Subcutaneous abdominal adipose tissue (tissue), 5 donors: ENCODE measurements around the gene GEMIN2.
A peak's percentile ranks its signal among the peaks of the same experiment; 100 is the strongest.
"Not testable (repeated sequence)": the region's sequence is repeated elsewhere in the genome, so short reads cannot be mapped to it uniquely, and the experiment has no call there.

Experiments used
- H3K27ac ChIP-seq: one replicate; pipeline ENCODE4 v1.7.0; 2013; ENCODE audit warnings: low read depth, mild to moderate bottlenecking, inconsistent platforms, low read length, moderate library complexity
- H3K27me3 ChIP-seq, 5 donors: one replicate each; pipeline ENCODE4 v1.7.0; 2013; ENCODE audit warnings: low read length in 5 of 5, inconsistent platforms in 1 of 5; ENCODE audit not compliant: control insufficient read depth in 5 of 5, insufficient read depth in 4 of 5
- H3K36me3 ChIP-seq, 5 donors: one replicate each; pipeline ENCODE4 v1.7.0; 2013; ENCODE audit warnings: low read length in 5 of 5; ENCODE audit not compliant: control insufficient read depth in 5 of 5, insufficient read depth in 5 of 5
- H3K4me1 ChIP-seq, 5 donors: one replicate each; pipeline ENCODE4 v1.7.0; 2013; ENCODE audit warnings: low read length in 5 of 5, mild to moderate bottlenecking in 3 of 5, moderate library complexity in 1 of 5; ENCODE audit not compliant: control insufficient read depth in 5 of 5, insufficient read depth in 5 of 5
- H3K4me3 ChIP-seq, 5 donors: one replicate each; pipeline ENCODE4 v1.7.0; 2013; ENCODE audit warnings: low read length in 5 of 5, low read depth in 1 of 5
- H3K9ac ChIP-seq, 5 donors: one replicate each; pipeline ENCODE4 v1.7.0; 2013; ENCODE audit warnings: low read length in 5 of 5, mild to moderate bottlenecking in 4 of 5, moderate library complexity in 3 of 5
- H3K9me3 ChIP-seq, 5 donors: one replicate each; pipeline ENCODE4 v1.7.0; 2013; ENCODE audit warnings: low read length in 5 of 5; ENCODE audit not compliant: control insufficient read depth in 5 of 5
- donor health status: healthy.
- donor health status: healthy.
- donor health status: healthy.
- donor health status: healthy.
- donor health status: healthy.

The GEMIN2 gene

DNA sequence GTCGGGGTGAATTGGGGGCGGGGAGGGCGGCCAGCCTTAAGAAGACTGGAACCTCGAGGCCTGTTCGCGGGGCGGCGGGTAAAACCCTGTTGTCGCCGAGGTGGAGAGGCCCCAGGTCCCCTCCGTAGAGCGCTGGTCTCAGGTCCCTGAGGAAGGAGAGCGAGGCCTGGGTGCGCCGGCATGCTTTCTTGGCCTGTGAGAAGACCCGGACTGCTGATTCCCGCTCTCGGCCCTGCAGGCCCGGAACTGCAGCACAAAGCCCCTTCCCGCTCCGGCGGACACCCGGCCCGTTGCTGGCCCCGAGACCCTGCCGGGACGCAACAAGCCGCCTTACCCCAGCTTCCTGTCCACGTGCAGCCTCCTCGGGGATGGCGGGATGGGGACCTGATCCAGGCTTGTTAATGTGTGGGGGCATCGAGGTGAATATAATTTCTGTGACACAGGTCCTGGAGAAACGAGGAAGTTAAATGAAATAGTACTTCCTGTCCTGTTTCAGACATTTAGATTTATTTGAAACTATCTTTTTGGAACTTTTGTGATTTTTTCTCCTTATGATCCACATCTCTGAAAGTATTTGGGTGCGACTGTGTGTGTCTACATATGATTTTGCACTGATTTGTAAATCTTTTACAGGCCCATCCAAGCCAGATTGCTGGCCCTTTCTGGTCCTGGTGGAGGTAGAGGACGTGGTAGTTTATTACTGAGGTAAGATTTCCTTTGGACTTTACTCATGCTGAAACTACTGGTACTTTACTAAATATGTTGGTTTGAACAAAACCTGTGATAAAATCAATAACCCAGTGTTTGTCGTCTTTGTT, 61.5 kb downstream of the GEMIN2 start:
- H3K36me3 ChIP-seq, result peaks cover 23 to 40% (median 38%) of the 10 kb centered on the region in 5 donors
- H3K4me1 ChIP-seq, result peaks cover 8 to 29% (median 22%) of the 10 kb centered on the region in 5 donors
- no peaks in the 10 kb centered on the region for H3K9me3 ChIP-seq
- H3K27me3 ChIP-seq, result no peaks in the 10 kb centered on the region
- peak overlapping the region; percentile 94 for H3K27ac ChIP-seq
- peak overlapping the region; percentile 86 to 98 (median 94) for H3K4me3 ChIP-seq
- H3K9ac ChIP-seq, result peak overlapping the region; percentile 93 to 98 (median 97)

DNA sequence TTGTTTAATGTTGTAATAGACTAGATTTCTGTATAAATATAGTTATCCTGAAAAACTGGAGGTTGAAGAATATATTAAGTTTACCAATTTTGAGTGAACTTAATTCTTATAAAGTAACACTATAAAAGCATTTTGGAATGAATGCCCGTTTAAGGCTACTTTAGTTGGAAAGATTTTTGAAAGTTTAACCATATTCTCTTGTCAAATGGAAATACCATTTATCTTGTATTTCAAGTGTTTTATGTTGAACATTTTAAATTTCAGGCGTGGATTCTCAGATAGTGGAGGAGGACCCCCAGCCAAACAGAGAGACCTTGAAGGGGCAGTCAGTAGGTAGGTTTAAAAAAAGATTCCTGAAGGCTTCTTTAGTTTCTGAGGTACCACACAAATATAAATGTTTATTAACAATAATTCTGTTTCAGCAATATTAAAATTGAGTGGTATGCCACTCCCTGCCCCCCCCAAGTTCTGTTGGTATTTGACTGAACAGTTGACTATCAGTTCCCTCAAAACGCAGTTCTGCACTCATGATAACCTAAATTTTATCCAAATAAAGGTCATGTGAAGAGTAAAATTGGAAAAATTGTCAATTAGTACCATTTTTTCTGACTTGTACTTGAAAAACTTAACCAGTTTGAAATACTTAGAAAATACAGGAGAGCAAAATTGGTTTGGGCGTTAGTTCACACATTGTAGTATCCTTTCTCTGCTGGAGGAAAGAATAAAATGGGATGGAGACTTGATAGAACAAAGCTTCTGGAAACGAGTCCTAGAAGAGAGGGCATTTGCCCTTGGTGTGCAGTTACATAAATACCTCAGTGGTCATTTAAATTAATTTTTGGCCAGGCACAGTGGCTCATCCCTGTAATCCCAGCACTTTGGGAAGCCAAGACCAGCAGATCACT, 62.4 kb downstream of the GEMIN2 start:
- H3K9me3 ChIP-seq, result no peaks in the 10 kb centered on the region
- H3K4me1 ChIP-seq, result peaks cover 5 to 25% (median 22%) of the 10 kb centered on the region in 5 donors
- no peaks in the 10 kb centered on the region for H3K27me3 ChIP-seq
- H3K4me3 ChIP-seq, result peak overlapping the region; percentile 86 to 98 (median 94)
- H3K36me3 ChIP-seq, result peaks cover 30 to 49% (median 47%) of the 10 kb centered on the region in 5 donors
- H3K9ac ChIP-seq, result peak overlapping the region; percentile 93 to 98 (median 97)
- peak overlapping the region; percentile 94 for H3K27ac ChIP-seq

DNA sequence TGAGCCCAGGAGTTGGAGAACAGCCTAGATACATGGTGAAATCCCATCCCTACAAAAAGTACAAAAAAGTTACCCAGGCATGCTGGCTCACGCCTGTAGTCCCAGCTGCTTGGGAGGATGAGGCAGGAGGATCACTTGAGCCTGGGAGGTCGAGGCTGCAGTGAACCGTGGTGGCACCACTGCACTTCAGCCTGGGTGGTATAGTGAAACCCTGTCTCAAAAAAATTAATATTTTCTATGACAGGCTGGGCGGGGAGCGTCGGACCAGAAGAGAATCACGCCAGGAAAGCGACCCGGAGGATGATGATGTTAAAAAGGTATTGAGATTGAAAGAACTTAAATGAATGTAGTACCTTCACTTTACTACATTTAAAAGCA, 63.0 kb downstream of the GEMIN2 start:
- Histone ChIP-seq H3K9me3 (no peaks in the 10 kb centered on the region), H3K36me3 (peaks cover 35 to 54% (median 50%) of the 10 kb centered on the region in 5 donors), H3K9ac (no peak overlapping the region), H3K4me1 (peaks cover 5 to 25% (median 22%) of the 10 kb centered on the region in 5 donors), H3K4me3 (no peak overlapping the region), H3K27me3 (no peaks in the 10 kb centered on the region), H3K27ac (no peak overlapping the region)

DNA sequence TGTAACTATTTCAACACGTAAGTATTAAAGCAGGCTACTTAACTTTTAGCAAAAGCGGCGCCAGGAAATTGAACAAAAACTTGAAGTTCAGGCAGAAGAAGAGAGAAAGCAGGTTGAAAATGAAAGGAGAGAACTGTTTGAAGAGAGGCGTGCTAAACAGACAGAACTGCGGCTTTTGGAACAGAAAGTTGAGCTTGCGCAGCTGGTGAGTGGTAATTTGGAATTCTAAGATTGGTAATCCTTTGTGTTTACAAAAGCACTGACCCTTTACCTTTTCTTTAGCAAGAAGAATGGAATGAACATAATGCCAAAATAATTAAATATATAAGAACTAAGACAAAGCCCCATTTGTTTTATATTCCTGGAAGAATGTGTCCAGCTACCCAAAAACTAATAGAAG, 64.9 kb downstream of the GEMIN2 start:
- Histone ChIP-seq H3K9me3 (no peaks in the 10 kb centered on the region), H3K27ac (no peak overlapping the region), H3K27me3 (no peaks in the 10 kb centered on the region), H3K4me1 (peaks cover 5 to 26% (median 25%) of the 10 kb centered on the region in 5 donors), H3K36me3 (peaks cover 44 to 69% (median 66%) of the 10 kb centered on the region in 5 donors), H3K9ac (no peak overlapping the region), H3K4me3 (no peak overlapping the region)

GRCh38 chr14:39180553-39180952, 66.4 kb downstream of the GEMIN2 start:
- Histone ChIP-seq H3K27ac (no peak overlapping the region), H3K27me3 (no peaks in the 10 kb centered on the region), H3K4me1 (peaks cover 0 to 26% (median 18%) of the 10 kb centered on the region in 5 donors), H3K9ac (no peak overlapping the region), H3K9me3 (no peaks in the 10 kb centered on the region), H3K4me3 (no peak overlapping the region), H3K36me3 (peaks cover 44 to 80% (median 73%) of the 10 kb centered on the region in 5 donors)

GRCh38 chr14:39181026-39181692, 67.0 kb downstream of the GEMIN2 start:
- Histone ChIP-seq H3K27ac (no peak overlapping the region), H3K9ac (no peak overlapping the region), H3K4me1 (peaks cover 0 to 20% (median 13%) of the 10 kb centered on the region in 5 donors), H3K9me3 (no peaks in the 10 kb centered on the region), H3K4me3 (no peak overlapping the region), H3K36me3 (peaks cover 44 to 80% (median 73%) of the 10 kb centered on the region in 5 donors), H3K27me3 (no peaks in the 10 kb centered on the region)

- Histone ChIP-seq H3K9me3 (no peaks in the 10 kb centered on the region), H3K27me3 (no peaks in the 10 kb centered on the region), H3K27ac (no peak overlapping the region), H3K4me1 (peaks cover 0 to 15% (median 7%) of the 10 kb centered on the region in 5 donors), H3K4me3 (no peak overlapping the region), H3K36me3 (peaks cover 44 to 78% (median 71%) of the 10 kb centered on the region in 5 donors), H3K9ac (no peak overlapping the region)
These were observed 67.5 kb downstream of the GEMIN2 start for GRCh38 chr14:39181693-39182047.

DNA sequence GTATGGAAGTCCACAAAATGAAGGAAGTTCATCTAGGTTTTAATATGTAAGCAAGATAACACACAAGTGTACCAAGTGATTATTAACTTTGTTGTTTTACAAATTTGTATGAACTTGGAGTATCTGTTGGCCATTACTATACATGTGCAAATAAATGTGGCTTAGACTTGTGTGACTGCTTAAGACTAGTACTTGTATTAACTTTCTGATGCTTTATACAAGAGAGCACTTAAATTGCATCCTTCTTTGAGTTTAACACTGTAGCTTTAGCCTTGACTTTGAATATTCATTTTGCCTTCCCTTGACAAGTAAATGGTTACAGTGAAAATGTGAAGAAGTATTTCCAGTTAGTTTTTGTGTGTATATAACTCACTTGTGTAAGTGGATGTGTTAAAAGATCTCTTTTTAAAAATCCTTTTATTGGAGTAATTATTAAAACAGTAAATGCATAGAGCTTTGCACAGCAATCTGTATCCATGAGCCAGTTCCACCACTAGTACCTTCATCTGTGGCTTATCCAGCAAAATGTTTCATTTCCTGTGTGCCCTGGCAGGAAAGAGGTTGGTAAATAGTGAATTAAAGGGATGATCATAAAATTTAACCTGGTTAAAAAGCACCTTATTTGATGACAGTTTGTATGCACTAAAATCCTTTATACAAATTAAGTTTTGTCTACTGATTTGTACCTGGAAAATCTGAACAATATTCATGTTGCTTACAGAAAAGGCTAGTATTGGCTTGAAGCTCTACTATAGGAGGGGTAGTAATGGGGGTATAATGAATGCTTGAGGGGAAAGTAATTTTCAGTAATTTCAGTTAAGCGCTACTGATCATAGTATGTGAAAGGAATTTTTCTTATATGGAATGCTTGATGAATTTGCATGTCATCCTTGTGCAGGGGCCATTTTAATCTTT, 68.9 kb downstream of the GEMIN2 start:
- Histone ChIP-seq H3K4me3 (no peak overlapping the region), H3K27ac (no peak overlapping the region), H3K4me1 (peaks cover 0 to 8% (median 4%) of the 10 kb centered on the region in 5 donors), H3K27me3 (no peaks in the 10 kb centered on the region), H3K9ac (peak overlapping the region in 1 of 5 donors; percentile 20), H3K9me3 (no peaks in the 10 kb centered on the region), H3K36me3 (peaks cover 36 to 68% (median 63%) of the 10 kb centered on the region in 5 donors)

GRCh38 chr14:39183685-39184003, 69.5 kb downstream of the GEMIN2 start:
- not testable (repeated sequence) for H3K27me3 ChIP-seq, H3K9ac ChIP-seq, H3K4me1 ChIP-seq, H3K4me3 ChIP-seq, H3K9me3 ChIP-seq, H3K27ac ChIP-seq
- H3K36me3 ChIP-seq, result peaks cover 36 to 62% (median 57%) of the 10 kb centered on the region in 5 donors
